Kidney tubule cell (primary cell): ENCODE measurements around the gene TGM1.

ENCODE experiments used
- DNase-seq: peaks from one replicate; pipeline ENCODE4 v3.0.0-alpha.2; 2018; ENCODE audit warnings: low spot score

The TGM1 gene

DNA sequence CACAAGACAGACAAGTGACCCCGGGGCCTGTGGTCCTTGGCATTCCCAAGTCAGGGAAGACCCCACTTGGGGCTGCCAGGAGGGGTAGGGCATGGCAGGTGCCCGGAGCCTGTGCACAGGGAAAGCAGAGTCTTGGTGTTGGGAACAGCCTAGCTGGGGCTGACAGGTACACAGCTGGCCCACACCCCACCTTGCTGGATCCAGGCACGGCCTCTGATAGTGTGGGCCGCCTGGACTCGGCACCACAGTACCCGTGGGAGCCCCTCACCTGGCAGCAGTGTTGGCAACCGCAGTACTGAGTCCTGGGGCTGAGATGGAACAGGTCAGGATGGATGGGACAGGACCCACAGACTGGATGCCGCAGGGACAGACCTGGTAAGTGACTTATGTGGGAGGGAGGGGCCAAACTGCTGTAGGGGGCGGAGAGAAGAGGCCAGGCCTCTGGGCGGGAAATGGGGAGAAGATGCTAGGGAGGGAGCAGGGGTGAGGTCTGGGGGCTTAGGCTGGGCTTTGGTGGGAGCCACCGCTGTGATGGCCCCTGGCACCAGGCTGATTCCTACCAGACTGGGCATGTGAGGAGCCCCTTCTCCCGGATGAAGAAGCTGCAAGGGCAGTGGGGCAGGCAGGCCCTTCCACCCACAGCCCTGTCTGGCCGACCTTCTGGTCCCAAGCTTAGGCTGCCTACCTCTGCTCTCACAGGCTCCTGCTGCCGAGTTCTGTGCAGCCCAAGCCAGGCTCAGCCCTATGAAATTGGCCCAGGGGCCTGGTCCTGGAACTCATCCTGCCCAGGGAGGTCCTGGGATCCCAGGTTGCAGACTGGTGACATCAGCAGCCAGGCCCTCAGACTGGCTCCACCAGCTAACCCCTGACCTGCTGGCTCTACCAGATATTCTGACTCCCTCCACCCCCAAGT is at the start of gene TGM1:
Gene TGM1 (minus strand): TSS at position 357 of the 913 bp plus-strand sequence. CDS start 825 bp downstream, outside the sequence.
- DNase-seq, result no peak

DNA sequence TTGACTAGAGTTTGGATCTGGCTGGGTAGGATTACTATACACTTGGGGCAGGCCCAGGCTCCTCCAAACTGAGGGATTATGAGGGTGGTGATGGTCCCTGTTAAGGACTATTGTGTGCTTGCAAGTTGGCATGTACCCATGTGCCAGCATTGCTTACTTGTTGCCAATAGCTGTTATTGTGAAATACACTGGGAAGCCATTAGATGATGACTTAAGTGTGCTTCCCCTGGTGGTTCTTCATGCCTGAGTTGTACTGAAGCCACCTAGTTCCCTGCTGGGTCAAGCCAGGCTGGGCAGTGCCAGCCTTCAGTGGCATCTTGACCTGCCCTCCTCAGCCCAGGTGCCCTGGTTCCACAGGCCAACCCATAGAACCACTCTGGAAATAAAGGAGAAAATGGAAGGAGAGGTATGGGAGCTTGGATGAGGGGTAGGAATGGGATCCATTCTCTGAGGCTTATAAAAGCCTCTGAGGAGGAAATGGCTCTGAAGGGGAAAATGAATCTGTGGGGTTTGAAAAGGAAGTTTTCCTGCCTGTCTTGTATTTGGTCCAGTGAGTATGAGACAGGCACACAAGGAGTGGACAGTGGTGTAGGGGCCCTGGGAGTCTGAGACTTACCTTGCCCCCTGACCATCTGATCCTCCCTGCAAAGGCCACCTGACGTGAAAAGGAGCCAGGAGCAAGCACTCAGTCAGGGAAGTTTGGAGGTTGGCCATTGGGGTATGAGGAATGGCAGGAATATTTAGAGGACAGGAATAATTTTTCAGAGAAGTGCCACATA is 49.0 kb upstream of the TGM1 start:
- DNase-seq, result peak; percentile 49

DNA sequence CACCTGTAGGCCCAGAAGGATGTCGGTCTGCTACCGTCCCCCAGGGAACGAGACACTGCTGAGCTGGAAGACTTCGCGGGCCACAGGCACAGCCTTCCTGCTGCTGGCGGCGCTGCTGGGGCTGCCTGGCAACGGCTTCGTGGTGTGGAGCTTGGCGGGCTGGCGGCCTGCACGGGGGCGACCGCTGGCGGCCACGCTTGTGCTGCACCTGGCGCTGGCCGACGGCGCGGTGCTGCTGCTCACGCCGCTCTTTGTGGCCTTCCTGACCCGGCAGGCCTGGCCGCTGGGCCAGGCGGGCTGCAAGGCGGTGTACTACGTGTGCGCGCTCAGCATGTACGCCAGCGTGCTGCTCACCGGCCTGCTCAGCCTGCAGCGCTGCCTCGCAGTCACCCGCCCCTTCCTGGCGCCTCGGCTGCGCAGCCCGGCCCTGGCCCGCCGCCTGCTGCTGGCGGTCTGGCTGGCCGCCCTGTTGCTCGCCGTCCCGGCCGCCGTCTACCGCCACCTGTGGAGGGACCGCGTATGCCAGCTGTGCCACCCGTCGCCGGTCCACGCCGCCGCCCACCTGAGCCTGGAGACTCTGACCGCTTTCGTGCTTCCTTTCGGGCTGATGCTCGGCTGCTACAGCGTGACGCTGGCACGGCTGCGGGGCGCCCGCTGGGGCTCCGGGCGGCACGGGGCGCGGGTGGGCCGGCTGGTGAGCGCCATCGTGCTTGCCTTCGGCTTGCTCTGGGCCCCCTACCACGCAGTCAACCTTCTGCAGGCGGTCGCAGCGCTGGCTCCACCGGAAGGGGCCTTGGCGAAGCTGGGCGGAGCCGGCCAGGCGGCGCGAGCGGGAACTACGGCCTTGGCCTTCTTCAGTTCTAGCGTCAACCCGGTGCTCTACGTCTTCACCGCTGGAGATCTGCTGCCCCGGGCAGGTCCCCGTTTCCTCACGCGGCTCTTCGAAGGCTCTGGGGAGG is 47.9 kb upstream of the TGM1 start, which contains the start of gene LTB4R:
Gene LTB4R (plus strand): TSS at position 857 of the 959 bp plus-strand sequence. CDS start 4,150 bp downstream, outside the sequence.
- peak; percentile 80 for DNase-seq

DNA sequence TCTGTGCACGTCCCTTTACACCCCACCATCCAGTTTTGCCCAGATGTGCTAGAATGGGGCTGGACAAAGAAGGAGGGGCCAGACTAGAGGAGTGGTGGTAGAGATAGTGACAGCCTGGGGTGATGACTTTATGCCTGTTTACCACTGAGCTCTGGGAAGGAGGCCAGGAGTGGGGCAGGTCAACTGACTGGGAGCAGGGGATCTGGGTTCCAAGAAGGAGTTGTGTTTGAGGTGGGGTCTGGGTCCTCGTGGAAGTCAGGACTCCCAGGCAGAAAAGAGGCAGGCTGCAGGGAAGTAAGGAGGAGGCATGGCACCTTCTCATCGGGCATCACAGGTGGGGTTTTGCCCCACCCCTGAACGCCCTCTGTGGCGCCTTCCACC is 47.3 kb upstream of the TGM1 start:
- no peak for DNase-seq

GRCh38 chr14:24309538-24310264 is 46.7 kb upstream of the TGM1 start, which contains the start of gene LTB4R2:
TSS of gene LTB4R2 (plus strand) at chr14:24310140. CDS start at chr14:24310665, 525 bp downstream.
- DNase-seq, result no peak

- DNase-seq, result no peak
Measured at GRCh38 chr14:24308342-24309124, 45.6 kb upstream of the TGM1 start.

DNA sequence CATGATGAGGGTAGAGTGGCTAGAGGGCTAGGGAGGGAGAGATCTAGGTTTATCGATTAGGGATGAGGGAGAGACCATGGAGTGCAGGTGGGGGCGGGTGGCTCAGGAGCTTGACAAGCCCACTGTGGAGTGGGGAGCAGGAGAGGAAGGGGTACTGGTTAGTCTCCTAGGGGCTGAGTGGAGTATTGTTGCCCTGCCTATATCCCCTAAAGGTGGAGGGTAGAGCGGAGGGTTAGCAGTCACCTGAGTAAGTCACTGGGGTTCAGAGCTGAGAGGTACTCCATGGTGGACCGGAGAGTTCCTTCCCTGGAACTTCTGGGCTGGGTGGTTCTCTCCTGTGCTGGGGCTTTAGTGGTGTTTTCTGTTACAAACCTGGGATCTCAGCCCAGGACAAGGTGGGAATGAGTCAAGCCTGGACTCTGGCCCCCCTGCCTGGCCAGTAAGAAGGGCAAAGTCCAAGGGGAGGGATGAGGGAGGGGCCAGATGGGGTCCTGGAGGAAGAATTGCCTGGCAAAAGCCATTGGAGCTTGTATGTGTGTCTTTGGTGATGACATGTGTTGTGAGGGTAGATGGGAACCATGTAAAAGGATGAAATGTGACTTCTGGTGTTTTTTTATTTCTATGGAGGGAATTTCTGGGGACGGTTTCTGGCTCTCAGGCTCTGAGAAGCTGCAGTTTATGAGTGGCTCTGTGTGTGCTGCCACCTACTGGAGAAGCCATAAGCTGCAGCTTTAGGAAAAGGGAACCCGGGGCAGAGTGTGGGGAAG is 44.8 kb upstream of the TGM1 start, which contains the start of gene CIDEB:
Gene CIDEB (minus strand): TSS at position 403 of the 767 bp plus-strand sequence. CDS start 119 bp downstream, at position 284.
- peak; percentile 69 for DNase-seq

GRCh38 chr14:24307156-24307574 is 44.2 kb upstream of the TGM1 start:
- no peak for DNase-seq

DNA sequence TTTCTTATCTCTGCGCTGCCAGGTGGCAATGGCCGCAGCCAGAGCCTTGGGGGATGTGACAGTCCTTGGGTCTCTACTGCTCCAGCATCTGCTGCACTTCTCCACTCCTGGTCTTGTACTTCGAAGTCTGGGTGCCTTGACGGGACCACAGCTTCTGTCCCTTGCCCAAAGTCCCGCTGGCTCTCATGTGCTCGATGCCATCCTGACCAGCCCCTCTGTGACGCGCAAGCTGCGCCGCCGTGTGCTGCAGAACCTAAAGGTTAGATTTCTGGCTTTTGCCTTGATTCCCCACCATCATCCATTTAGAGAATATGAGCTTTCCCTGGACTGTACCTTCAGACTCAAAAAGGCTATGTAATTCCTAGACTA is 41.0 kb upstream of the TGM1 start:
- no peak for DNase-seq

GRCh38 chr14:24300326-24300980 is 37.5 kb upstream of the TGM1 start:
- no peak for DNase-seq

- DNase-seq, result peak; percentile 91
Measured at GRCh38 chr14:24299255-24300191, 36.5 kb upstream of the TGM1 start, which contains the start of the genes DHRS1 and NOP9. TSS of gene DHRS1 (minus strand) at chr14:24299780. CDS start at chr14:24299106, 674 bp downstream. TSS of gene NOP9 (plus strand) at chr14:24299850. CDS start at chr14:24299955, 105 bp downstream.

- peak; percentile 89 for DNase-seq
Measured at GRCh38 chr14:24298892-24299254, 35.9 kb upstream of the TGM1 start.

DNA sequence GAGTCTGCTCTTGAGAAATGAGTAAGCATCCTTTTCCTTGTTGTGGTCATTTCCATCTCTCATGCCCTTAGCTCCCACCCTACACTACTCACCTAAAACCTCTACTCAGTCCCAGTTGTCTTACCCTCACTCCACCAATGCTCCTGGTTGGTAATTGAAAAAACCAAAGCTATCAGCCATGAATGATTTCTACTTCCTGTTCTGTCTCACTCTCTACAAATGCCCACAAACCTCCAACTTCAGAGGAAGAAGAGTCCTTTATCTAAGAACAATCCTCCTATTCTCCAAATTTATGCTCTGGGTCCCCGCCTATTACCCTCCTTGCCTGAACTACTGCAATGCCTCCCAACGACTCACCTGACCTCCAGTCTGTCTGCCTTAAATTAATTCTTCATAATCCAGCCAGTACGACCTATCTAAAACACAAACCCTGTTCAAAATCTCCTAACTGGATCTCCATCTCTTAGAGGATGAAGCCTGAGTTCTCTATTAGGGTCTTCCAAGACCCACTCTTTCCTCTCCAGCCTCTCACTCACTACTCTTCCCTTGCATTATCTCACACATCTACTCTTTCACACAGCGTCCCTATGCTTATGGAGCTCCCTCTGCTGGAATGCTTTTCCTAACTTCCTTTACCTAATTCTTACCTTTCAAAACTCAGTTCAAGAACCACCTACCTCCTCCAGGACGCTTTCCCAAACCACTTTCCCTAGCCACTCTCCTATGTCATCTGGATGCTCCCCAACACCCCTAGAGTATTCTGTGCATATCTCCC is 34.4 kb upstream of the TGM1 start:
- peak; percentile 67 for DNase-seq

- DNase-seq, result peak; percentile 96
Measured at GRCh38 chr14:24296341-24297157, 33.6 kb upstream of the TGM1 start.

GRCh38 chr14:24293525-24293924 is 30.5 kb upstream of the TGM1 start:
- DNase-seq, result no peak
